Ishikawa (cell line): ENCODE results near the gene FMO5.

Experiments
- CEBPB ChIP-seq: IDR thresholded peaks from 2 replicates; pipeline ENCODE4 v1.6.1; 2012
- CREB1 ChIP-seq: IDR thresholded peaks from 2 replicates; pipeline ENCODE4 v1.6.1; 2012; ENCODE audit warnings: low read depth
- EGR1 ChIP-seq: IDR thresholded peaks from 2 replicates; pipeline ENCODE4 v1.6.1; 2012
- EP300 ChIP-seq: IDR thresholded peaks from 2 replicates; pipeline ENCODE4 v1.6.1; 2012; ENCODE audit warnings: borderline replicate concordance
- FOXM1 ChIP-seq: IDR thresholded peaks from 2 replicates; pipeline ENCODE4 v1.6.1; 2012; ENCODE audit warnings: low read depth, borderline replicate concordance
- NFIC ChIP-seq: IDR thresholded peaks from 2 replicates; pipeline ENCODE4 v1.6.1; 2012
- RAD21 ChIP-seq: IDR thresholded peaks from 2 replicates; pipeline ENCODE4 v1.6.1; 2012; ENCODE audit warnings: low read depth
- REST ChIP-seq: IDR thresholded peaks from 2 replicates; pipeline ENCODE4 v1.6.1; 2012; ENCODE audit warnings: low read depth, mild to moderate bottlenecking
- TAF1 ChIP-seq: IDR thresholded peaks from 2 replicates; pipeline ENCODE4 v1.6.1; 2012; ENCODE audit warnings: low read depth, mild to moderate bottlenecking
- TCF12 ChIP-seq: IDR thresholded peaks from 2 replicates; pipeline ENCODE4 v1.6.1; 2012; ENCODE audit warnings: low read depth
- TEAD4 ChIP-seq: IDR thresholded peaks from 2 replicates; pipeline ENCODE4 v1.6.1; 2012
- YY1 ChIP-seq: IDR thresholded peaks from 2 replicates; pipeline ENCODE4 v1.6.1; 2012; ENCODE audit warnings: low read depth
- ZBTB7A ChIP-seq: IDR thresholded peaks from 2 replicates; pipeline ENCODE4 v1.6.1; 2012; ENCODE audit warnings: low read depth
- TF ChIP-seq, protein P1 (sequence below): IDR thresholded peaks from 2 replicates; pipeline ENCODE4 v1.6.1; 2012
- TF ChIP-seq, protein P2 (sequence below): IDR thresholded peaks from 2 replicates; pipeline ENCODE4 v1.6.1; 2012

The FMO5 gene

GRCh38 chr1:147225193-147225730 lies at the start of gene FMO5:
Gene FMO5 (minus strand): TSS chr1:147225339. CDS start chr1:147225029, 310 bp downstream.
- TF ChIP-seq EP300 (no peak), RAD21 (no peak), TEAD4 (no peak), CREB1 (no peak), EGR1 (no peak), ZBTB7A (0 out of 2 replicates have a peak, but pooled peaks have one; percentile 78), YY1 (no peak)

DNA sequence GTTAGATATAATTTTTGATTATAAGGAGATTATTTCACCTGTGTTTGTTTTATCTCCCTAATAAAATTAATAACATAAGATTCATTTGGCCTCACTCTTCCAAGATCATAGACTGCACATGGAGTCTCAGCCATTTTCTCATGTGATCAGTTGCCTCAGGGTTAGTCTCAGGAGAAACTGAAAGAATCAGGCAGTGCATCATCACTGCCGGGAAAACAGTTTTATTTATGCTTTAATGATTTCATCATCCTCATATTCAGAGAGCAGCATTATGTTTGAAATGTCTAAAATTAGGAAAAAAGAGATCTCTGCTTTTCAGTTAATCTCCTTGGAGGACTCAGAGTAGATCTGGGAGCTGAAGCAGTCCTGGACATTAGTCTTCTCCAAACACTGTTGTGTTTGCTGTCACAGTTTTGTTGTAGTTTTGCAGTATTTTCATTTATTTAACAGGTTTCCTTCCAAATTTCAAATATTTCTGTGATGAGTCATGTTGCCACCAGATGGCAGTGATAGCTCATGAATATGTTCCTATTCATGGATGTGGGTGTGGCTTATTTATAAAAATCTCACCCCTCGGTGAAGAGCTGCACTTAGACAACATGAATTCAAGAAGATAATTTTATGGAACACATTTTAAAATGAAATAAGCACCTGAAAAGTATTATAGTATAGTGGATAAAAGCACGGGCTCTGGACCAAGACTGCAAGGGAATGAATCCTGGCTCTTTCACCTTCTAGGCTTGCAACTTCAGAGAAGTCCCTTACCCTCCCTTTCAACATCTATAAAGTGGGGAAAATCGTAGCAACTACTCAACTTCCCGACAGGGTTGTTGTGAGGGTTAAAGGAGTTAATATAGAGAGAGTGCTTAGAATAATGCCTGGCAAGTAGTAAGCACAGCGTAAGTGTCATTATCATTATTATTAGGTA lies 48.5 kb upstream of the FMO5 start:
- TF ChIP-seq RAD21 (peak; percentile 63), REST (no peak), TEAD4 (no peak)

DNA sequence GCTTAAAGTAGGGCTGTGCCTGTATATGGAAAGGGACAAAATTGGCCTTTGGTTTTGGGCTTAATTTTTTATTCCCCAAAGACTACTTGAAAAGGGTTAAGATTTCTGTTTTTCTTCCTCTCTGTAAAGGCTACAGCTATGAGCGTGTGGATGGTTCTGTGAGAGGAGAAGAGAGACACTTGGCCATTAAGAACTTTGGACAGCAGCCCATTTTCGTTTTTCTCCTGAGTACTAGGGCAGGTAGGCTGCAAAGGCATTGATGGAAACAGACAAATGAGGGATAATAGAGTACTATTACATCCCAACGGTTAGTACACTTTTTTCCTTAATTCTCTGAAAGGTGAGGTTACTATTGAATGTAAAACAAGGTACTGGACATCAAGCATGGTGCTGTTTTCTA lies 46.9 kb upstream of the FMO5 start:
- no peak for TF ChIP-seq FOXM1
- TF ChIP-seq EP300 = no peak
- TF ChIP-seq, protein P1, sequence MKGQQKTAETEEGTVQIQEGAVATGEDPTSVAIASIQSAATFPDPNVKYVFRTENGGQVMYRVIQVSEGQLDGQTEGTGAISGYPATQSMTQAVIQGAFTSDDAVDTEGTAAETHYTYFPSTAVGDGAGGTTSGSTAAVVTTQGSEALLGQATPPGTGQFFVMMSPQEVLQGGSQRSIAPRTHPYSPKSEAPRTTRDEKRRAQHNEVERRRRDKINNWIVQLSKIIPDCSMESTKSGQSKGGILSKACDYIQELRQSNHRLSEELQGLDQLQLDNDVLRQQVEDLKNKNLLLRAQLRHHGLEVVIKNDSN = no peak
- no peak for TF ChIP-seq CREB1
- no peak for TF ChIP-seq RAD21
- TF ChIP-seq TAF1 = no peak
- no peak for TF ChIP-seq REST
- TF ChIP-seq EGR1 = no peak
- TF ChIP-seq TCF12 = no peak
- no peak for TF ChIP-seq NFIC
- no peak for TF ChIP-seq CEBPB
- TF ChIP-seq YY1 = no peak
- no peak for TF ChIP-seq TEAD4

GRCh38 chr1:147270721-147271120 lies 45.6 kb upstream of the FMO5 start:
- TF ChIP-seq TAF1 (no peak), ZBTB7A (no peak), EGR1 (no peak), EP300 (no peak), NFIC (no peak), CREB1 (no peak), TCF12 (no peak), CEBPB (no peak), RAD21 (no peak), REST (no peak), FOXM1 (no peak)
- TF ChIP-seq, protein P2, sequence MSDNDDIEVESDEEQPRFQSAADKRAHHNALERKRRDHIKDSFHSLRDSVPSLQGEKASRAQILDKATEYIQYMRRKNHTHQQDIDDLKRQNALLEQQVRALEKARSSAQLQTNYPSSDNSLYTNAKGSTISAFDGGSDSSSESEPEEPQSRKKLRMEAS = no peak
- TF ChIP-seq, protein P1 = no peak

GRCh38 chr1:147267711-147268110 lies 42.6 kb upstream of the FMO5 start:
- TF ChIP-seq CEBPB = no peak
- TF ChIP-seq, protein P1 = no peak
- TF ChIP-seq, protein P2 = no peak
- no peak for TF ChIP-seq EP300
- no peak for TF ChIP-seq ZBTB7A
- no peak for TF ChIP-seq EGR1
- TF ChIP-seq TCF12 = no peak
- no peak for TF ChIP-seq CREB1
- TF ChIP-seq FOXM1 = no peak
- no peak for TF ChIP-seq TAF1
- TF ChIP-seq REST = no peak
- TF ChIP-seq NFIC = no peak
- TF ChIP-seq RAD21 = no peak
